Airway epithelial cell (primary cell): Measurements from ENCODE around the gene CPHXL. TPM values are rescaled to one million over a fixed set of nuclear protein-coding genes. Genes with fewer than 3 reads are reported as not detected.

Experiments
- total RNA-seq: library from RNA; depleted of rRNA; stranded (reverse); fragments of >200 nt; gene quantifications from 2 replicates; pipeline ENCODE4 v1.2.3, GENCODE V29; 2015

CPHXL gene
- total RNA-seq, result not detected in 2 replicates

GRCh38 chr16:75726390-75726789 is at the start of gene CPHXL:
TSS of gene CPHXL (minus strand) at chr16:75726490. CDS start at chr16:75726442, 48 bp downstream.

GRCh38 chr16:75701361-75701760 is 24.9 kb downstream of the CPHXL start, which contains the start of gene DUXB:
TSS of gene DUXB (minus strand) at chr16:75701461. CDS start at chr16:75701418, 43 bp downstream.

GRCh38 chr16:75676909-75677308 is 49.4 kb downstream of the CPHXL start, which contains the start of gene CPHXL2:
TSS of gene CPHXL2 (minus strand) at chr16:75677009. CDS start at chr16:75676999, 10 bp downstream.

Other genes with a start within 250 kb of the CPHXL start
- 1.3 and 1.5 TPM in 2 replicates for gene CHST6, start 231.0 kb downstream of the CPHXL start, total RNA-seq
- not detected in 2 replicates for gene CHST5, start 190.4 kb downstream of the CPHXL start, total RNA-seq
- 9.0 and 9.9 TPM in 2 replicates for gene TMEM231, start 170.2 kb downstream of the CPHXL start, total RNA-seq
- gene GABARAPL2, start 160.1 kb downstream of the CPHXL start, total RNA-seq, result 53.8 and 70.7 TPM in 2 replicates
- gene ADAT1, start 103.2 kb downstream of the CPHXL start, total RNA-seq, result 30.7 and 43.7 TPM in 2 replicates
- 176 and 180 TPM in 2 replicates for gene KARS1, start 78.8 kb downstream of the CPHXL start, total RNA-seq
- gene TERF2IP, start 78.7 kb downstream of the CPHXL start, total RNA-seq, result 38.1 and 41.4 TPM in 2 replicates
- gene CPHXL2, start 49.5 kb downstream of the CPHXL start, total RNA-seq, result not detected in 2 replicates
- gene DUXB, start 25.0 kb downstream of the CPHXL start, total RNA-seq, result not detected in 2 replicates